AG09309 (cell line): Measurements from ENCODE around the gene IZUMO4.

Source experiments
- DNase-seq: peaks from one replicate; pipeline ENCODE4 v3.0.0-alpha.2; 2010; ENCODE audit warnings: low read depth
- H3K4me3 ChIP-seq: 2 replicates; pipeline ENCODE4 v1.5.1; 2011; ENCODE audit warnings: mild to moderate bottlenecking, low read depth, low read length, moderate library complexity; ENCODE audit not compliant: control insufficient read depth
- CTCF ChIP-seq: IDR thresholded peaks from 2 replicates; pipeline ENCODE4 v1.5.1; 2011; ENCODE audit warnings: mild to moderate bottlenecking, low read depth, low read length, inconsistent platforms; ENCODE audit not compliant: insufficient read depth, control insufficient read depth; ENCODE audit errors: missing control alignments

The IZUMO4 gene

GRCh38 chr19:2054763-2055162 is 42.0 kb upstream of the IZUMO4 start:
- no peak for DNase-seq
- no peak overlapping the region for H3K4me3 ChIP-seq
- TF ChIP-seq CTCF, result no peak

GRCh38 chr19:2055931-2056836 is 40.5 kb upstream of the IZUMO4 start:
- peak overlapping the region; percentile 44 for H3K4me3 ChIP-seq
- TF ChIP-seq CTCF, result no peak
- peak; percentile 49 for DNase-seq

- TF ChIP-seq CTCF, result no peak
- DNase-seq, result no peak
Observed at GRCh38 chr19:2056837-2057192, 39.9 kb upstream of the IZUMO4 start.

GRCh38 chr19:2057484-2058469 is 38.9 kb upstream of the IZUMO4 start:
- no peak overlapping the region for H3K4me3 ChIP-seq
- TF ChIP-seq CTCF, result no peak

More at GRCh38 chr19:2056837-2057192, 39.9 kb upstream of the IZUMO4 start:
- no peak overlapping the region for H3K4me3 ChIP-seq

GRCh38 chr19:2058570-2059421 is 37.9 kb upstream of the IZUMO4 start:
- no peak for TF ChIP-seq CTCF
- DNase-seq, result no peak
- no peak overlapping the region for H3K4me3 ChIP-seq

More at GRCh38 chr19:2057484-2058469, 38.9 kb upstream of the IZUMO4 start:
- DNase-seq, result no peak
